DOHH2 (cell line): ENCODE measurements around the gene HABP2.

Source experiments
- CTCF ChIP-seq: fragments of 200-600 bp; sonication (generic); IDR thresholded peaks from one replicate; pipeline ENCODE4 v1.5.1; 2014; ENCODE audit warnings: antibody characterized with exemption, mild to moderate bottlenecking, low read depth, low read length; ENCODE audit not compliant: poor library complexity, severe bottlenecking
- EZH2phosphoT487 ChIP-seq: fragments of 200-600 bp; sonication (generic); IDR thresholded peaks from 2 replicates; pipeline ENCODE4 v1.6.1; 2017; ENCODE audit warnings: borderline replicate concordance, mild to moderate bottlenecking, antibody characterized with exemption, low read length, moderate library complexity, mixed read lengths

- TF ChIP-seq CTCF, result no peak
- no peak for TF ChIP-seq EZH2phosphoT487
Observed at GRCh38 chr10:113549856-113550255, 3.0 kb upstream of the HABP2 start.
